Stimulated activated CD8-positive, alpha-beta memory T cell treated with anti-CD3 and anti-CD28 coated beads, Interleukin-12 subunit alpha, Interleukin-12 subunit beta, amount 100 ng/mL, for 1 hour (primary cell): ENCODE data around the gene HSD3B2.

Experiments used
- DNase-seq: peaks from one replicate; pipeline ENCODE4 v3.0.0-alpha.2; 2020; ENCODE audit warnings: low read depth

HSD3B2 gene

DNA sequence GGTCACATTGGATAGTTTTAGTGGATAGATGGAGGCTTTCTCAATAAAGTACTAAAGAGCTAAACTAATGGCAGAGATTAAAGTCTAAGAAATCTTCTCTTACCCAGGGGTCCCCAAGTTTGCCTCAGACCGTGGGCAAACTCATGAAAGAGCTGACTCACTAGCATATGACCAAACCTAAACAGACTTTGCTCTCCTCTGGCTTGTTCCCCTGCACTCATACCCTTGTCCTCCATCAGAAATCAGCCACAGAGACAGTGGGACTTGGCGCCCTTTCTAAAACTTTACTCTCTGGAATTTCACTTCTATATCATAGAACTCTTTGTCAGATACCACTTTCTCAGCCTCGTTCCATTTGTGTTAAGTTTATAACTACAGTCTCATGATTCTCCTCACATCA is 17.0 kb upstream of the HSD3B2 start:
- DNase-seq: no peak

DNA sequence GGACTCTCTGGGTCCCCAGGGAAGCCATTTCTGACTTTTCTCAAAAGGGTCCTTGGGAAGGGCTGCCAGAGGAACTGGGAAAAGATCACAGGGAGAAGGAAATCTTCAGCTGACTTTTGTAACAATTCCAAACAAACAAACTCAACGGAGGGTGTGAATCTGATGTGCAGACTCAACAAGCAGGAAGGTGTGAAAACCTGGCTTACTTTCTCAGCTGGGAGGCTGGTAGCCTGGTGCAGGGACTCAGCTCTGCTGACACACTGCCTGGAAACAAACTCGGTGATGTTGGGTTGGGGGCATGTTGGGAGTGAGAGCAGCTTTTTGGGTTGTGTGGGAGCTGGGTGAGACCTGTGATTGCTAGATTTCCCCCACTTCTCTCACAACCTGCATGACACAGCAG is 10.2 kb upstream of the HSD3B2 start:
- no peak for DNase-seq

DNA sequence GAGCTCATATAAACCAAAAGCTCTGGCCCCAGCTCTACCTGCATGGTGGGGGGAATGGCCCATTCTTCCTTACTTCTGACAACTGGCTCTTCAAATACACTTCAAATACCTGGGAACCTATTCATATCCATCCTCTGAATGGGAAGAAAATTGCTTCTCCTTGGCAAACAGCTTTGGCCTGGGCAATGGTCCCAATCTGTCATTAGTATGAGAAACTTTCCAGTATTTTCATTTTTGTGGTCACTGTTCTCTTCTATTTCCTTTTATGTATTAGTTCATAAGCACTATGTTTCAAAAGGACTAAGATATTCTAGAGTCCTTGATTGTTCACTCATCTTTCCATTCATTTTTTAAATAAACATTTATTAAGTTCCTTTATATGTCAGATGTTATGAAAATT is 5.2 kb upstream of the HSD3B2 start:
- DNase-seq: no peak

DNA sequence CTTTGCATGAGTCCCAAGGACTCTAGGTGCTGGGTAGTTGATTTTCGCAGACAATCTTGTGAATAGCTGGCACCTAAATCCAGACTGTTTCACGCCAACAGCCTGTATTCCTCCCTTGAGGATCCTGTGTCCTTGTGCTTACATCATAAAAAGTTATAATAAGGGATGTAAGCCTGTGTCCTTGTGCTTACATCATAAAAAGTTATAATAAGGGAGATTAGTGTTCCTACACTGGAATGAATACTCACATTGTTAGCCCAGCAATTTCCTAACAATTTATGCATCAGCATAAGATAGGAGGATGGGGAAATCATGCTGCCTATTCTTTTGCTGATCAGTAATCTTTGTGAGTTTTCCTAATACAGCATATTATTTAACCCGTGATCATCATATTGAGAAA is 4.0 kb upstream of the HSD3B2 start:
- no peak for DNase-seq

DNA sequence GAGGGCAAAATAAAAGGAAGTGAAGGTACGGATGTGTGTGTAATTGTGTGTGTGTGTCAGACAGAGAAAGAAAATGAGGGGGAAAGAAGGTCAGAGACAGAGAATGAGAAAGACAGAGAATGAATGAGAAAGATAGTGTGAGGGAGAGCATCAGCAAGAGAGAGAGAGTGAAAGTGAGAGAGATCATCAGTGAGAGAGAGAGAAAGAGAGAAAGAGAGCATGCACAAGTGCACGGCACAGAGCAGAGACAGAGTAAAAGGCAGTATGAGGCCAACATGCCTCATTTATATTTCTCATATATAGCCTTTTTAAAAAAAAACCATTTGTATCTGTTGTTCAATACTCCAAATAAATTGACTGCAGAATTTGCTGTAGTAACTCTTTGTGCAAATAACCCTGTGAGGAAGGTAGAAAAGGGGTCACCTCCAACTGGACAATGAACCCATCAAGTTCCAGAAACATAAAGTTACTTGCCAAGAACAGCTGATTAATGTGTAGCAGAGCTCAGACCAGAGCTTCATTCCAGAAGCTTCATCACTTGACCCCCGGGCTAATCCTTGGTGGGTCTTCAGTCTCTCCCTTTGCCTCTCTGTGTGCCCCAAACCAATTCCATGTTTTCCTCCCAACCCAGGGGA is 1.2 kb downstream of the HSD3B2 start:
- DNase-seq: no peak

DNA sequence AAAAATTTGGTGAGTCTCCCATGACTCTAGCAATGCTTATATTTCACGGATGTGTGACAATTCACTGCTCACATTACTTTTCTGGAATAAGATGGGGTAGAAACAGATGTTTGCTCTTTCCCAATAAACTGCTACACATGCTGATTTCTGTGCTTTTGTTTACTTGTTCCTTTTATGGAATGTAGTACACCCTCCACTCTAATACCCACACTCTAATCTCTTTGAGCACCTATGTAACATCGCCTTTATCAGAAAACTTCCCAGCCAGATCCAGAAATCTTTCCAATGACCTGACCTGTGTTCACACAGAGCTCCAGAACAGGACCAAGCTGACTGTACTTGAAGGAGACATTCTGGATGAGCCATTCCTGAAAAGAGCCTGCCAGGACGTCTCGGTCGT is 4.2 kb downstream of the HSD3B2 start:
- no peak for DNase-seq

DNA sequence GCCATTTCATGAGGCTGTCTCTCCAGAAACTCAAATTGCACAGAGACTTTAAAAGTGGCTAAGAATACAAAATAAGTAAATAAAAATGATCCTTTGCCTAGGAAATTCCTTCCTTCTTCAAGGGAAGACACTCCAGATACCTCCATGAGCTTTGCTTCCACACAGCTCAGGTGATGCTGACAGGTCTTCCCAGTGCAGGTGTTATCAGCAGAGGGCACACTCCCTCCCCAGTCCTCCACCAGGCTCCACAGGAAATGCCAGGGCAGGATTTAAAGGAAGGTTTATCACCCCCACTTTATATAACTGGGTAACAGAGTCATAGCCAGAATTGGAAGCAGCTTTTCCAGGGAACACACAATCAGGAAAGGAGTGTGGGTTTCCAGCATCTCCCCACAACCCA is 5.7 kb downstream of the HSD3B2 start:
- no peak for DNase-seq

DNA sequence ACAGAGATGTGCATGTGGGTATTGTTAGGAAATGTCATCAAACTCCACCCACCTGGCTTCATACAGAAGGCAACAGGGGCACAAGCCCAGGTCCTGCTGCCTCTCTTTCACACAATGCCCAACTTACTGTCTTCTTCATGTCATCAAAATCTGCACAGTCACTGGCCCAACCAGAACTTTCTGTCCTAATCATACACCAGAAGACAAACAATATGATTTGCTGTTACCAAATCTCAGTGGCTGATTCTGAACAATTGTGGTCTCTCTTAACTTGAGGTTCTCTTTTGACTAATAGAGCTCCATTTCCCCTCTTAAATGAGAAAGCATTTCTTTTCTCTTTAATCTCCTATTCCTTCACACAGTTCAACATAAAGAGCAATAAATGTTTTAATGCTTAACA is 7.7 kb downstream of the HSD3B2 start:
- no peak for DNase-seq

DNA sequence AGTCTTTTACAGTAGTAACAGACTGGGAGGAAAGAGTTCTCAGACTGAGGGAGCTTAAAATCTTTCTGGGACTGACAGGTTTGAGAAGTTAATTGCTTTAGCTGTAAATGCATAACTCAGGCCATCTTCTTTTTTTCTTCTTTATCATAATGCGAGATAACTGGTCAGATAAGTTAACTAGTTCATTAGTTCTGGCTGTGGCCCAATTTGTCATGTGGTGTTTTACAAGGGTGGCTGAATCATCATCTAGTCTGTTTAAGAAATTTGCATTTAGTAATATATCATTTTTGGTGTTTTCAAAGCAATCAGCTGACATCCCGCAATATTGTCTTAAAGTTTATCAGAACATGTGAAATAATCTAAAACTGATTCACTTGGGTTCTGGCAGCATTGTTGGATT is 14.0 kb downstream of the HSD3B2 start:
- DNase-seq: no peak

DNA sequence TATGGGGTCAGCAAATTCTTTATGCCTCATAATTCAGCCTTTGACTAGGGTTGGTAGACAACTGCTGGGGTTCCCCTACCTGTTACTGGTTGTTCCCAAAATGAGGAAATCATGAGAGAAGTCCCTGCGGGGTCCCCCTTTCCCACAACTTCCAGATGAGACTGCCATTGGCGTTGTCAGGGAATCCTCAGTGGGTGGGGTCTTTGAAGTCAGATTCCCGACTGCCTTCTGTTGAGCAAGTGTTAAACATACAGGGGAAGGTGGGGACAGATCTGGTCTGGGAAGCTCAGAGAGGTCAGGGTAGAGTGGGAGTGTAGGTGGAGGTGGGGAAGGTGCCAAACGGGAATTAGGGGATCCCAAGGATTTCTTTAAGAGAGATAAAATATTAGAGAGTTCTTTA is 14.7 kb downstream of the HSD3B2 start:
- DNase-seq: no peak

DNA sequence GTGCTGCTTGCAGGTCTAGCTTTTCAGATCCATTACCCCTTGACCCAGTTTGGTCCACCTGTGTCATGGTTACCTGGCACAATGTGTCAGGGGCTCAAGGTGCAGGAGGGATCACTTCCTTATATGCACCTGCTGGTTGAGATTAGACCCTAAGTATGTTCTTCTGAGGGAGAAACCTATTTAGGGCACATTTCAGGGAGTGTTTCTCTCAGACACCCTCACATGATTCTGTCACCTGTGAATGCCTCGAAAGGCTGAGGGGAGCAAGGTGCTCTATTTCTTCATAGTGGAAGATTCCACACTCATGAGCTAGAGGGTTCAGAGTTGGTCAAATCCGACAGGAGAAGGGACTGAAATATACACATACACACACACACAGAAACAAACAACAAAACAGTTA is 15.5 kb downstream of the HSD3B2 start:
- no peak for DNase-seq

DNA sequence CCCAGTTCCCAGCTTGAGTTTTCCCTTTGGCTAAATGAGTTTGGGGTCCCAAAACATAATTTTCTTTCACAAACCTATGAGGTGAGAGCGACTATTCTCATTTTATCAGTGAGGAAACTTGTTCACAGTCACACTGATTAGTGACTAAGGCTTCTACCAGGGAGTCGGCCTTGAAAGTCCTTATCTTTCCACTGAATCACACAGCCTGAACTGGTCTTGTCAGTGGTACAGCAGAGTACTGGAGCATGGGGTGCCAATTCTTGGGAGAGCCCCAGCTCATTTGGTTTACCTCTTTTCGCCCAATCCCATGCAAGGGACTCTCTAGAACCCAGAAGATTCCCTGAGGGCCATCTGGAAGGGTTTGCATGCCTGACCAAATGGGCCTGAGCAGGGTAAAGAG is 16.9 kb downstream of the HSD3B2 start:
- DNase-seq: no peak

DNA sequence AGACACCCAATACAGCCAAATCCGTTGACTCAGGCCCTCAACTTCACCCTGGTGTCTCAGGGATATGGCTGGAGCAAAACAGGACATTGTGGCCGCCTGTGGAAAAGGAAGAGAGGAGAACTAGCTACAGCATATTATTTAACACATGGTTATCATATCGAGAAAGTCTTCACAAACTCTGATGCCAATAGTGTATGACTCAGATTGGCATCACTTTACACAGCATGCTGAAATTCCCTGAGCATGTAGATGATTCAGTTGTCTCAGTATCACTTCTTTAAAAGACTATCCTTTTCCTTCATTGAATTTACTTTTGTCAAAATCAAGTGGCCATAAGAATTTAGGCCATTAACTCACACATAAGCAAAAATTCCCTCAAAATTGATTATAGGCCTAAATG is 20.1 kb downstream of the HSD3B2 start:
- no peak for DNase-seq

DNA sequence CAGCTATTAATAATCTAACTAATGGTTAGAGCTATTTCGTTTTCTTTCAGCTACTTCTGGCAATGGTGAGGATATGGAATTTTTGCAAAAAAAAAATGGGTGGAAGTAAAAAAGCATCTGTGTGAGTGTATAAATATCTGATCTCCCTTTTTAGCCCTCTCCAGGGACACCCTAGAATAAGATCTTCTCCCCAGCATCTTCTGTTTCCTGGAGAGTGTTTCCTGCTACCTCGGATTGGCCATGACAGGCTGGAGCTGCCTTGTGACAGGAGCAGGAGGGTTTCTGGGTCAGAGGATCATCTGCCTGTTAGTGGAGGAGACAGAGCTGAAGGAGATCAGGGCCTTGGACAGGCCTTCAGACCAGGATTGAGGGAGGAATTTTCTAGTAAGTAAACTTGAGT is 23.8 kb downstream of the HSD3B2 start:
- no peak for DNase-seq

DNA sequence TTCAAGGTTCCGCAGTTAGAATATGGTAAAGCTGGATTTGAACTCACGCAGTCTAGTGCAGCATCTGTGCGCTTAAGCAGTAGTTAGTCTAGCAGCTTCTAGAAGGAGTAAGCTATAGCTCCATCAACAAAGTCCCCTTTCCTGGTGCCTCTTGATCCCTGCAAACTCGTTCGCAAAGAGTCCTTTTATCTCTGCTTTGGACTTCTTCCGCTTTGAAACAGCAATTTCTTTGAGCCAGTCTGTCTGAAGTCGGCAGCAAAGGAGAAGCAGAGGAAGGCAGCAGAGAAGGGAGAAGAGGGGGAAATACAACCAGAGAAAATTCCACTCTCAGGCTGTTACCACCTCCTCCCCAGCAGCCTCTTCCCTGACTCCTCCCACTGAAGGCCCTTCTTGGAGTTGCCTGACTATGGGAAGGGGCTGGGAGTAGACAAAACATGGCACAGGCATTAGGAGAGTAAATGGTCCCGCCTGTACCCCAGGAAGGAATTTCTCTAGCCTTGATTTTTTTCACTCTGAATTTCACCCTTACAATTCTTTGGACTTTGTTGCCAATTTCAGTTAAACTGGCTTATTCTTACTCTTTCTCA is 25.9 kb downstream of the HSD3B2 start:
- DNase-seq: no peak

DNA sequence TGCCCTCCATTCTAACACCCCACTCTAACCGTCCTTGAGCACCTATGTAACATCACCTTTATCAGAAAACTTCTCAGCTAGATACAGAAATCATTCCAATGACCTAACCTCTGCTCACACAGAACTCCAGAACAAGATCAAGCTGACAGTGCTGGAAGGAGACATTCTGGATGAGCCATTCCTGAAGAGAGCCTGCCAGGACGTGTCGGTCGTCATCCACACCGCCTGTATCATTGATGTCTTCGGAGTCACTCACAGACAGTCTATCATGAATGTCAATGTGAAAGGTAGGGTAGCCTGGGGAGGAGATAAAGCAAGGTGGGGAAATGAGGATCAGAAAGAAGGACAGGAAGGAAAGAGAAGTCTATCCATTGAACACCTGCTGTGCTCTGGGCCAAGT is 27.8 kb downstream of the HSD3B2 start:
- DNase-seq: no peak

DNA sequence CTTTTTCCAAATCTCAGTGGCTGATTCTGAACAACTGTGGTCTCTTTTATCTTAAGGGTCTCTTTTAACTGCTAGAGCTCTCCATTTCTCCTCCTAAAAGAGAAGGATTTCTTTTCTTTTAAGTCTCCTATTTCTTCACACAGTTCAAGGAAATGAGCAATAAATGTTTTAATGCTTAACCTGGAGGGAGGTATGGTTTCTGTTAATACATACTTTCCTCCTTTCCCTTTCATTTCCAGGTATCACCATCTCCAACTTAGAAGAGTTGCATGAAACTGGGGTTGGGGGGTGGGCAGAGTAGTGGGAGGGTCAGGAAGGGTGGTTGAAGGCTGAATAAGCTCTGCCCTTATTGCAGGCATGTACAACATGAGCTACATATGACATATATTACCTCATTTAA is 31.4 kb downstream of the HSD3B2 start:
- DNase-seq: no peak

DNA sequence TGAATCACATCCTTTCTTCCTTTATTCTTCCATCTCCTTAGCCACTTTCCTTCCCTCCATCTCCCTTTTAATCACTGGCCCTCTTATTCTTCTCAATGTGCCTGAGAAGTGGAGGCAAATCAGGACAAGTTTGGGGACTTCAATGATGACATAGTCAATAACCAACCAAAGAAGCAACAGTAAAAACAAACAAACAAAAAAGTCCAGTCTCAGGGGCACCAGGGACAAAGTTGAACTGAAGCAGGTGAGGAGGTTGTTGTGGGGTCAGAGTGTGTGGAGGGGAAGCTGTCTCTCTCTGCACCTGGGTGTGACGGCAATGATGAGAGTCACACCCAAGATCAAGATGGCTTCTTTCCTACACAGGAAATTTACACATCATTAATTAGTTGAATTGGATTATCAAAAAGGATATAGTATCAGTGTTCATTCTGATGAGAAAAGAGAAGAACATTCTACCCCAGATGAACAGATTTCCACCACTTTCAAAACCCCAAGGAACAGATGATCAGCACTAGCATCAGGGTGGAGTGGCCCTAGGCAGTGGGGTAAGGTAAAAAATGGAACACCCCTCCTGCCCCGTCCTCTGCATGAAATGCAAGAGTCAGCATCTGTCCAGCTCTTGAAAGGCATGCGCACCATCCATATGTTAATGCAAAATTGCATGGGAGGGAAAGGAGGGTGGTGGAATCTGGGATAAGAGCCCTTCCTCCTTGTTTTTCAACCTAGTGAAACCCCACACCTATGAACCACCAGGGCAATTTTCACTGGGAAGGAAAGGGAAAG is 32.6 kb downstream of the HSD3B2 start:
- no peak for DNase-seq

DNA sequence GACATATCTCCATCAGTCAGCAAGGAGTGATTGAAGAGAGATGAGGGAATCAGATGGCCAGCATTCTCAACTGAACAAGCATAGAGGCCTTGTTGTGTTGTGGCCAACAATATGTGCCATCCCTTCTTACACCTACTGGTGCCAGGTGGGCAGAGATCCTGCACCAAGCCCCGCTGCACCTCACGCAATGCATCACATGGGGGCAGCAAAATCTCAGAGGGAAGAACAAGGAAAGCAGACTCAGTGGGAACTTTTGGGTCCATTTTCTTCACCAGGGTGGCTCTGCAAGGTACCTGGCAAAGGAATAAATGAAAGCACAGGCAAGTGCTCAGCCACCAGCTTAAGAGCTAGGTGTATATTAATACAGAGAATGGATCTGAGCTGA is 33.2 kb downstream of the HSD3B2 start:
- DNase-seq: no peak

DNA sequence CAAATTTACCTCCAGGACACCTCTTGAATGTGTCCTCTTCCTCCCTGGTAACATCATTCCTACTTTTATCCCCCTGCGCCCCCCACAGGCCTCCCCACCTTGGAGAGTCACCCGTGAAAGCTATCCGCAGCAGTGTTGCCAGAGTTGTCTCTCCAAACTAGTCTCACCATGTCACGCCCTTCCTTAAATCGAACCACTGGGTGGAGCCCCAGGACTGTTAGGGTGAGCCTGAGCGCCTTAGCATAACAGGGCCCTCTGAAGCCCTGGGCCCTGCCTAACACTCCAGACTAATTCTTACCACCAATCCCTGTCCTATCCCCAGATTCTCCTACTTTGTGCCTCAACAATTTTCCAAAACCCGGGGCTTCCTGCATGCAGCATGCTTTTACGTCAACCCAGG is 35.0 kb downstream of the HSD3B2 start:
- DNase-seq: no peak

DNA sequence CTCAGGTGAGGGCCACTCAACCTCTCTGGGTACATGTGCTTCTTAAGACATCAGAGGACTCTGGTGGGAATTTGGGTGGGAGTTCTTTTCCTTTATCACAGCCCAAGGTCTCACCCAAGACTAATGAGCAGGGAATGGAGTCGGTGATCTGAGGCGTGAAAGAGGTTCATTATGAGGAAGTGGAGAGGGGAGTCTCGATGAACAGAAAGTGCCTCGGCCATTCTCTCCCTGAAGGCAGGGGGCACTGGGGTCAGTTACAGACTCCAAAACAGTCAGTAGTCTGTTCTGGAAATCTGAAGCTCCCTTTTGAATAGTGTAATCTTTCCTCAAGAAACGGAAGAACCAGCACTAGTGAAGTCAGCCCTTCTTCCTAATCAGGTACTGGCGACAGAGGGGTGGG is 36.2 kb downstream of the HSD3B2 start:
- DNase-seq: no peak

DNA sequence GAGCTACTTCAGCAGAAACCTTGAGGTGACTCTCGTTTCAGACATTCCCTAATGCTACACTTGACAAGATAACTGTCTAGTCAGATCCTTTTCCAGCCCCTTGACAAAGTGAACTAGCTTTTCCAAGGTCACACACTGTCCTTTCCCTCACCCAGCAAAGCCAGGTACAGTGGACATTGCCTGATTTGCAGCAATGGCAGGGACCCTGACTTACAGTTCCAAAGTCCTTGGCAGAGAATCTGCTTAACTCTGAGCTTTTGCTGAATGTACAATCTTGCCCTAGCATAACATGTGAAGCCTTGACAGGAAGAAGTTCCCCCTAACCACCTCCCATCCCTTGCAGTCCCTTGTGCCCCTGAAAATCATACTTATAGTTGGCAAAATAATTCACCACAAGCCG is 37.1 kb downstream of the HSD3B2 start:
- DNase-seq: no peak

DNA sequence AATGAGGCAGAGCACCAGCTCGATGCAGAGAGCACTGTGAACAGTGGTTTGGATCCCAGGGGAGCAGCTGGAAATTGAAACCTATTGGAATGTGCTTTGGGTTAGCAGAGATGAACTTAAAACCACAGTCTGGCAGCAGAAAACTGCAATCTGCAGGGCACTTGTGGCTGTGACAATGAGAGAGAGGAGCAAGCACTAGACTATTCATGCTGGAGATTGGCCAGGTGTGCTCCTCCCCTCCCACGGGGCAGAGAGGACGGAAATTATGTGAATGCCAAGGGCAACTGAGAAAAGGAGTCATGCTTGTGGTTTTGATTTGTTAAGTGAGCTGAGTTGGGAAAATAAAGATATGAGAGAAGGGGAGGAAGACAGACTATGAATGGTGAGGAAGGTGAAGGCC is 38.1 kb downstream of the HSD3B2 start:
- no peak for DNase-seq

DNA sequence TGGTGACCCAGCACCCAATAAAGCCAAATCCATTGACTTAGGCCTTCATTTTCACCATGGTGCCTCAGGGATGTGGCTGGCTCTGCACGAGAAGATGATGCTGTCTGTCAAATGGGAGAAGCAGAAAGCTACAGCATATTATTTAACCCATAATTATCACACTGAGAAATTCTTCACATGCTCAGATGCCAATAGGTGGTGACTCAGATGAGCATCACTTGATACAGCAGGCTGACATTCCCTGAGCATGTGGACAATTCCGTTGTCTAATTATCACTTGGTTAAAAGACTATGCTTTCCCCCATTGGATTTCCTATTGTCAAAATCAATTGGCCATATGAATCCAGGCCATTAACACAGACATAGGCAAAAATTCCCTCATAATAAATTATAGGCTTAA is 48.0 kb downstream of the HSD3B2 start:
- no peak for DNase-seq
